Spleen (tissue), 7 donors: ENCODE data around the gene GLP2R.

Experiments
- POLR2A ChIP-seq, 3 donors: fragments of 450-650 bp; IDR thresholded peaks; one replicate each; pipeline ENCODE4 v1.5.1; 2017; ENCODE audit warnings: antibody characterized with exemption in 3 of 3, mild to moderate bottlenecking in 1 of 3
- POLR2AphosphoS5 ChIP-seq, 3 donors: sonication (generic); formaldehyde crosslinking; IDR thresholded peaks; one replicate each; pipeline ENCODE4 v1.5.1; 2017; ENCODE audit warnings: antibody characterized with exemption in 3 of 3
- TF ChIP-seq, protein P1 (sequence below), 11 experiments: fragments of 200-600 bp in 7 of 11; fragments of 450-650 bp in 4 of 11; sonication (generic) in 4 of 11; IDR thresholded peaks in 8 of 11; conservative IDR thresholded peaks in 3 of 11; 1 replicate in 7 of 11; 2 replicates in 4 of 11; pipeline versions ENCODE4 v1.4.0 to v1.8.0; 2016 to 2021; ENCODE audit warnings: antibody characterized with exemption in 11 of 11, inconsistent platforms in 4 of 11, mild to moderate bottlenecking in 1 of 11
- donor health status: DM: no; HTN: no; CAD: no; lungs with moderate emphysema.
- donor health status: DM: no; HTN: no; CAD: no.
- donor health status: DM: no; HTN: no; CAD: no.

DNA sequence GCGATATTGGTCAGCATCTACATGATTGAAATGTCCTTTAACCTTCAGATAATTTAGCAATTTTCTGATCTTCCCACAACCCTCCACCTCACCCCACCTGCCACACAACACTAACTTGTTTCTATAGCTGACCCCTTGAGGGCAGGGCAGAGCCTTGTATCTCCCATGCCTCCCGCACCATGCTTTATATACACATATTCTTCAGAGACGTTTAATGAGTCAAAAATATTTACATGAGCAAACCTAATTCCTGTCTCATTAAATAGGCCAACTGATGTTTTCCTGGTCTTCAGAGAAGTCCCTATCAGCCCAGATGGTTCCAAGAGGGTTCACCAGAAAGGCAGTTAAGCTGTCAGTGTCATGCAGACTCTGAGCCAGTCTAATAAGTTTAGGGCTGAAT lies 27.7 kb upstream of the GLP2R start:
- TF ChIP-seq POLR2A (IDR thresholded peaks at IDR 0.05) (no peak), POLR2AphosphoS5 (IDR thresholded peaks at IDR 0.05) (no peak)
- TF ChIP-seq, protein P1, sequence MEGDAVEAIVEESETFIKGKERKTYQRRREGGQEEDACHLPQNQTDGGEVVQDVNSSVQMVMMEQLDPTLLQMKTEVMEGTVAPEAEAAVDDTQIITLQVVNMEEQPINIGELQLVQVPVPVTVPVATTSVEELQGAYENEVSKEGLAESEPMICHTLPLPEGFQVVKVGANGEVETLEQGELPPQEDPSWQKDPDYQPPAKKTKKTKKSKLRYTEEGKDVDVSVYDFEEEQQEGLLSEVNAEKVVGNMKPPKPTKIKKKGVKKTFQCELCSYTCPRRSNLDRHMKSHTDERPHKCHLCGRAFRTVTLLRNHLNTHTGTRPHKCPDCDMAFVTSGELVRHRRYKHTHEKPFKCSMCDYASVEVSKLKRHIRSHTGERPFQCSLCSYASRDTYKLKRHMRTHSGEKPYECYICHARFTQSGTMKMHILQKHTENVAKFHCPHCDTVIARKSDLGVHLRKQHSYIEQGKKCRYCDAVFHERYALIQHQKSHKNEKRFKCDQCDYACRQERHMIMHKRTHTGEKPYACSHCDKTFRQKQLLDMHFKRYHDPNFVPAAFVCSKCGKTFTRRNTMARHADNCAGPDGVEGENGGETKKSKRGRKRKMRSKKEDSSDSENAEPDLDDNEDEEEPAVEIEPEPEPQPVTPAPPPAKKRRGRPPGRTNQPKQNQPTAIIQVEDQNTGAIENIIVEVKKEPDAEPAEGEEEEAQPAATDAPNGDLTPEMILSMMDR (IDR thresholded peaks at IDR 0.05 in 8 of 11, conservative IDR thresholded peaks at IDR 0.05 in 3 of 11), result no peak
